HG02678 (cell line): Measurements from ENCODE around the gene DPY19L1.
"Not testable (repeated sequence)": the region's sequence is repeated elsewhere in the genome, so short reads cannot be mapped to it uniquely, and the experiment has no call there.

Source experiments
- ATAC-seq: cut with Tn5 transposase; IDR thresholded peaks from one replicate; pipeline ENCODE4 v1.9.1; 2021; ENCODE audit warnings: mild to moderate bottlenecking, moderate library complexity; ENCODE audit not compliant: unreplicated experiment

Gene DPY19L1

DNA sequence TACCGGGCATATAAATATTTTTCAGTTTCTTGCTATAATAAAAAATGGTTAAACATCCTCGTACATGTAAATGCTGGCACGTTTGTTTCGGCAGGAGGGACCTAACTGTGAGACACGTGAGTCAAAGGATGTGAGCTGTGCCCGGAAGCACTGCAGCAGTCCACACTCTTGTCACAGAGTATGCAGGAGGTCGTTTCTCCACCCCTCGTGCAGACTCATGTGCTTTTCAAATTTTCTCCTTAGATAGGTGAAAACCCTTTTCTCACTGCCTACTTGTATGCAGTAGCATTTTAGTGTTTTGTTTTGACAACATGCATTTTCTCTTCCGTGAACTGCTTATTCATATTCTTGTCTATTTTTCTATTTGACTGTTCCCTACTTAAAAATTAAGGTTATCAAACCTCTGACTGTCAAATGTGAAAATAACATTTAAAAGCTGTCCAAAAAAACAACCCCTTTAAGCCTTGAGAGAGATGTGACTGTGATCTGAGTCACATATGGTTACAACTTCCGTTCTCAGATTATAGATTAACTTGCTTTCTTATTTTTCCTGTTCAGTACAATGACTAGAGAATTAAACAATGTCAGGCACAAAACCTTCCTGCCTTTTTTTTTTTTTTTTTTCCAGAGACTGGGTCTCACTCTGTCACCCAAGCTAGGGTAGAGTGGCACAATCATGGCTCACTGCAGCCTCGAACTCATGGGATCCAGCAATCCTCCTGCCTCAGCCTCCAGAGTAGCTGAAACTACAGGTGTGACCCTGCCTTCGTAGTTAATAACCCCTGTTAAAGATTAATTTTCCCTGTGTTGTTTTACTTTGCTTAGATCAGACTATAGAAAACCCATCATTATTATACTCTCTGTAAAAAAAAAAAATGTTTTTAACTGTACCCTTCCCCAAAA is 45.1 kb downstream of the DPY19L1 start:
- ATAC-seq = peak; percentile 77

DNA sequence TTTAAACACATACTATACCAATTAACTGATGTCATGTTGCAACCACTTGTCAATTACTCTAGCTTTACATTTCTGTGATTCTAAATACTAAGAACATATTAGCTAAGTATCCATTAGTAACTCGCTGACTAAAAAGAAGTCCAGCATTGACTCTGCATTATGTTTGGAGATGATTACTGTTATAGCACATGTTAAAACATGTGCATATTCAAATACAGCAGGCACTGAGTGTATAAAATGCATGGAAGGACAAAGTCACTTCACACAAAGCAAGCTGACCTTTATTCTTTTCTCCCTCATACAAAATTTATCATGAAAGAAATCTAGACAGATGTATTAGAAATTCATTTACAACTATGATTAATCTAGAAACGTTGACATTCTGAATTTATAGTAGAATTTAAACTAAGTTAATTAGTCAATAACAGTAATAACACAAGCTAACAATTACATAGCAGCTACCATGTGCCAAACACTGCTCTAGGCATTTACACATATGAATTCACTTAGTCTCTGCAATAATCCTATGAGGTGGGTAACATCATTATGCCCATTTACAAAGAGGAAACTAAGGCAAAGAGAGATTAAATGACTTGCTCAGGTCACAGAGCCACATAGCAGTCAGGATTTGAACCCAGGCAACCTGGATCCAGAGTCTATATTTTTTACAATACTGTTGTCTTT is 48.7 kb downstream of the DPY19L1 start:
- not testable (repeated sequence) for ATAC-seq

DNA sequence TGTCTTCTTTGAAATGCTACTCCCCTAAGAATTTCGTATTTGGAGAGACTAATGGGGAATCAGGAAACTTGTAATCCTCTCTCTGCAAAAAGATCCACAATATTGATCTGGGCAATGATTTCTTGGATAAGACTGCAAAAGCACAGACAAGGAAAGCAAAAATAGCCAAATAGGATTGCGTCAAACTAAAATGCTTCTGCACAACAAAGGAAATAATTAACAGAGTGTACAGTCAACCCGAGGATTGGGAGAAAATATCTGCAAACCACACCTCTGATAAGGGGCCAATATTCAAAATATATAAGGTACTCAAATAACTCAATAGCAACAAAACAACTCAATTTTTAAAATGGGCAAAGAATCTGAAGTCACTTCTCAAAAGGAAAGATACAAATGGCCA is 52.1 kb downstream of the DPY19L1 start:
- not testable (repeated sequence) for ATAC-seq

DNA sequence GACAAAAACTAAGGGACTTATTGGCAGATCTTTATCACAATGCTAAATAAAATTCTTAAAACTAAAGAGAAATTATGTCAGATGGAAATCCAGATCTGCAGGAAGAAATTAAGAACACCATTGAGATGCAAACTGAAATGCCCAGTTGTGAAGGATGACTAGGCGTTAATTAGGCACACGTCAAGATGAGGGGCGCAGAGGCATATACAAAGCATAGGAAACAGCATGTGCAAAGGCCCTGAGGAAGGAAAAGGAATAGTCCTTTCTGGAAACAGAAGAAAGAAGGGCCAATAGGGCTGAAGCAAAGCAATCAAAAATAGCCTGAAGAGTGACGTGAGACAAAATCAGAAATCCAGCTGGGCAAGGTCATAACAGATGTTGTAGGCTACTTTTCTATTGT is 53.1 kb downstream of the DPY19L1 start:
- not testable (repeated sequence) for ATAC-seq

DNA sequence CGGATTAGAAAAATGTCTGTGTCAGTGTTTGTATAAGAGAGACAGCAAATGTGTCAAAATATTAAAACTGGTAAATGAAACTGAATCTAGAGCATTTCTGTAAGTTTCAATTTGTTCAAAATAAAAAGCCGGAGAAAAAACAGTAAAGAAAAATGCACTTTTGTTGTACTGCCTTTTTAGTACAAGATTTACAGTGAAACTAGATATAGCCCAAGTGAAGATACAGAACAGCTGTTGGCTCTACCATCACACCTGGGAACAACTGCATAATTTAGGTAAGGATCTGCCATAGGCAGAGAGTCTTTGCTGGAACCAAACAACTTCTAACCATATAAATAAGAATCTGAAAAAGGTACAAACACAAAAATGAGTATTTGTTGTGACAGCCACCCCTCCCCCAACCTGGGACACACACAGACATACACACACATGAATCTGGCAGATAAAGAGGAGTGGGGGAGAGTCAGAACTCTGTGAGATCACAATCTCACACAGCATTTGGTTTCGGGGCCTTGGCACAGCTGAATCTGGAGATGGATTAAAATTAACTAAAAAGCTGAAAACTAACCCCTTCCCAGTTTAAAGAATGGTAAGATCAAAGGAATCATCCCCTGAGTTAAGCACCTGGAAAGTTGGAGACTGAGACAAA is 54.8 kb downstream of the DPY19L1 start:
- peak; percentile 61 for ATAC-seq

DNA sequence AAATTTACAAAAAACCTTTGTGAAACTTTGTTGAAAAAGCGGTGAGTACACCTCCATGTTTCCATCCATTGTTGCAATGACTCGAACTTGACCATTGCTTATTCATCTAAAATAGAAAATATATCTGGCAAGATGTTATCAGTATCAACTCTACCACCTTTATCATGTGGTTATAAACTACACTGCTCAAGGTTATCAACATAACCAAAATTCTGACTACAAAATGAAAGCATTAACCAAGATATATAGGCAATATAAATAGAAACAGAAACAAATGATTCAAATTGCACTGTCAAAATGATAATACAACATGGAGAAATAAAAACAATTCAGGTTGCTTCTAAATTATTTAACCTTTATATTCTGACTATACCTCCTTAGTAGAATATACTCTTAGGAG is 58.2 kb downstream of the DPY19L1 start:
- ATAC-seq = not testable (repeated sequence)

DNA sequence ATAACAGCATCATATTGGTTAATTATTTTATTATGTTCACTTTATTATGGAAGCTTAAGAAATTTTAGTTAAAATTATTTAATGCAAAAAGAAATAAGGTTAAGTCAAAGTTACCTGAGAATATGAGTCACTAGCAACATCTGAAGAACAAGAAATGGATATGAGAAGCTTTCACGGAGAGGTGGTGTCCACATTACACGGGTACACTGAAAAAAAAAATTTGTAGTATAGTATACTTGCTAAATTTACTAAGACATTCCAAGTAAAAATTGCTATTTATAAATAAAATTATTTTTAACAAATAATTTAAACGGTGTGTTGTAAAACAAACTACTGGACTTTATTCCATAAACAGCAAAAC is 63.9 kb downstream of the DPY19L1 start:
- ATAC-seq = no peak

DNA sequence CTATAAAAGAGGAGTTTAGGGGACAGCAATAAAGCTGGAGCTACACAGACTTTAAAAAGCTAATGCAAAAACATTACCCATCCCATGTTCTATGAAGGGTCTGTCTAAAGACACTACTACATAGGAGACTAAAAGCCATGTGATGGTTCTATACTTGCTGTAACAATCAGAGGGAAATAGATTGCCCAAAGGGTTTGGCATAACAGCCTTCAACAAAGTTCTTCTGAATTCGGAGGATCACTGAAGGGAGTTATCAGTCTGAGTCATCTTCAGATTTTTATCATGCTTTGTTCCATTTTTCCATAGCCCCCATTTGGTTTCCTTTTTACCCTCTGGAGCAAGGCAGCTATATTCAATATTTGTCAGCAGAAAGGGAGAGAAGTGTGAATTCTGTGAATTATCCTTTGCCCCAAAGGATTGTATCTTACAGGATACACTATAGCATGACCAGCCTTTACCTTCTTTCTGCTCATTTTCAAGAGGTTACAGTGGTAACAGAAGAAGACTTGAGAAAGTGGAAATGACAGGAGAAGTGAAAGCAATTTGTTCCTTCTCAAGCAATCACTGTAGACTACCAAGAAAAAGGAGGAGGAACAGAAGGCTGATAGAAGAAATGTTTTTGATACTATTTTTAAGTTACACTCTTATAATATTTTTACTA is 64.4 kb downstream of the DPY19L1 start:
- peak; percentile 81 for ATAC-seq

DNA sequence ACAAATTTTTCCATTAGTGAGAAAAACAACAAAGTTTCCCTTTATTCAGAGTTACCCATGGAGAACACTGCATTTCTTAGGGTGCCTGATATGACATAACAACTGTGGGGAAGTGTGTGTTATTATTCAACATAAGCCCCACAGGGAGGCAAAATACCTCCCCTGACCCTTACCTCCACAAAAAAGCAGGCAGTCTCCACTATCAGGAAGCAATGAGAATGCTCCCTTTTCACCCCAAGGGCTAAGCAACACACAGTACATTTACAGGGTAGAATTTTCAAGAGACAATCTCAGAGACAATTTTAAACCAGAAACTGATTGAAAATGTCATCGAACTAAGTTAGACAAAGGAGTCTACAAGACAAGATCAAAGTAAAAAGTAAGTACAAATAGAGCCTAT is 69.5 kb downstream of the DPY19L1 start:
- not testable (repeated sequence) for ATAC-seq

DNA sequence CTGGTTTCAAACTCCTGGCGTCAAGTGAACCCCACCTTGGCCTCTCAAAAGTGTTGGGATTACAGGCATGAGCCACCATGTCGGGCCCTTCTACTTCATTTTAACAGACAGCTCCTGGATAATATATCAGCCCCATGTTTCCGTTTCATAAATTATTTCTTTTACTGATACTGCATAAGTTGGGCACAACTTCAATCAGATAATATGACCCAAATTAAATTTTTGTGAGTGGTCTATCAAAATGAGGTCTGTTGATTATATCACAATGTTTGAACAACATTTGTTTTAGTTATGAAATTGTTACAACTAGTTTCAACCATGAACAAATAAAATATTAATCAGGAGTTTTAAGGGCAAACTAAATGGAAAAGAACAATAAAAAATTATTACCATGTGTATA is 70.8 kb downstream of the DPY19L1 start:
- ATAC-seq = not testable (repeated sequence)

DNA sequence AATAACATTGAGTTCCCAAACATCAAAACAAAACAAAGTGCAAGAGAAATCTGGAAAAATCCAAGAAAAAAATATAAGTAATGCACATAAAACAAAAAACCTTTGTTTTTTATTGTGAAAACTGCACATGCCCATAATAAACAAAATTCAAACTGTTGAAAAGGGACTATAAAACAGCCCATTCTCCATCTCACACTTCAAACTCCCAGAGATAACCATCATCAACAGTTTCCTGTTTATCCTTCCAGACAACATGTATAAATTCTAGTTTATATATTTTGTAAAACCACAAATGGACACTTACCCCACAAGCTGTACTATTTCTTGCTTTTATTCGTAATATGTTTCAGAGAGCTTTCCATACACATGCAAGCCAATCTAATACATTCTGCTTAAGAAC is 79.3 kb downstream of the DPY19L1 start:
- ATAC-seq = no peak

DNA sequence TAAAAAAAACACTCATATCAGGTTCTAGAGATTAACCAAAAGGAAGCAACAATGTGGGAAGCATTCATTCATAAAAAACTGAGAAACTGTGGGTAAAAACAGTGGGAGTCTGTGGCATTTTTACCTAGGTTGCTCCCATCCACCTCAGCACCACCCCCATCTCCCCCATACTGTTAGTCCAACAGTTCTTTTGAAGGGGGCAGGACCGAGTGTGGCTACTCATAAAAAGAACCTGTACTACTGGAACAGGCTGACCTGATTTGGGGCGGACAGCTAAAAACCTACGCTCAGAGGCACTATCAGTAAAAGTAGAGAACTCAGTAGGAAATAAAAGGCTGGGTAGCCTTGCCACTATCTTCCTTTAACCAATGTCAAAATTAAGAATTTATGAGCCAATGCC is 84.5 kb downstream of the DPY19L1 start:
- ATAC-seq = no peak

DNA sequence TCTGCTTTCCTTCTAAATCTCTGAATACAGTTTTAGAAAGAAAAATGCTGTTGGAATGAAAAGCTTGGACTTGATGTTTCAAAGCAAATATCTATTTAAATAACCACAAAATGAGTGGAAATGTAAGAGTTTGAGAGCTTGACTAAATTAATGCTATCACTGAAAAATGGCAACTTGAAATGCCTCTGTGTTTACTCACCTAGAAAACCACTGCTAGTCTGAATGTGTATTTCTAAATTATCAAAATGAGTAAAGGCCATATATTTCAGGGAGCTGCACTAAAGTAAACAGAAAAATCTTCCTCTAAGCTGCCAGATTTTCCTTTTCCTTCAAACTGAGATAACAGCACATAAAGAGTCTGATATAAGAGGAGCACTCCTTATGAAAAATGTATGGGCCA is 87.9 kb downstream of the DPY19L1 start:
- ATAC-seq = no peak

DNA sequence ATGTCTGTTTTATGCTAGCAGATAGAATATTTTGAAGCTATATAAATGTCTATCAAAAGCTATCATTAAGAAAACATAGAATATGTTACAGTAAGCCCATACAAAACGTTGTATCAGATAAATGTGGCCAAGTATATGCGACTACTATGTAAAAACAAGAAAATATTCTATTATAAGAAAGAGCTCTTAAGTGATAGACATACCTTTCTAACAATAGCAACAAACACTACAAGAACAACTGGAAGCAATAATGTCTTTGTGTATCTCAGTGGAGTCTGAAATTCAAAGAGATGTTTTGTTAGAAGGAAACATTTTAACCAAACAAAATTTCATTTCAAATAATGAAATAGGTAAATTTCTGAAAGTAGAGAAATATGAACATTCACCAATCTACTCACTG is 89.9 kb downstream of the DPY19L1 start:
- ATAC-seq = not testable (repeated sequence)

DNA sequence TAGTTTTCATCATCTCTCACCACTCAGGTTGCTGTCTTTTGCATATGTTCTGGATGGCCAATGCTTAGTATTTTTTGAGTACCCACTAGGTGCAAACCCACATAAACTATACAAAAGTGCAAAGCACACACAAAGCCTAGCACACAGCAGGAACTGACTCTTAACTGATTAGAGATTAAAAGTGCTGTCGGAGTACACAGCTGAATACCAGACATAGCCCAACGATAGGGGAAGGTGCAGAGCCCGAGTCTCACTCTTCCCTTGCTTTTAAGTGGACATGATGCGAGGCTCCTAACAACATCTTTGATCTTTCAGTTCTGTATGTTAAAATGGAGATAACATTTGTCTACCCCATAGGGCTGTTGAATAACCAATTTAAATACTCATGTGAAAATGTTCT is 90.8 kb downstream of the DPY19L1 start:
- ATAC-seq = no peak

DNA sequence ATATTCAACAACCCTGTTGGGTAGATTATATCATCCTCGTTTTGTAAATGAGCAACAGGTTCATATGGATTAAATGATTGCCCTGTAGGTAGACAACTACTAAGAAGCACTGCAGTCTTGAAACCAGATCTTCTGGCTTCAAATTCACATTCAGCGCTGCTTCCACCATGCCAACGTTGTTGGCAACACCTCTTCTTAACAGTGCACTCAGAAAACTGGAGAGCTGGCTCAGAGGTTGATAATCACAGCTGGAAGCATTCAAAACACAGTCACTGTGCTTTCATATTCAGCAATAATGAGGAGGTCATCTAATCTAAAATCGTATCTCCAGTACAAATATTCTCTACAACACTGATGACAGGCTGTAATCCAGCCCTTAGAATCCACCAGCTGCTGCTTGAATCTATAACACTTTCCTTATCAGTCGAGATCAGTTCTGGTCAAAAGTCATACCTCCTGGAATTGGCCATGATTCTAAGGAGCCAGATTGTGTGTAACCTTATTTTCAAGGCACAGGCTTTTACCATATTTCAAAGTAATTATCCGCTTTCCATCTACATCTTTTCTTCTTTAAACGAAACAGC is 91.3 kb downstream of the DPY19L1 start:
- ATAC-seq = not testable (repeated sequence)

DNA sequence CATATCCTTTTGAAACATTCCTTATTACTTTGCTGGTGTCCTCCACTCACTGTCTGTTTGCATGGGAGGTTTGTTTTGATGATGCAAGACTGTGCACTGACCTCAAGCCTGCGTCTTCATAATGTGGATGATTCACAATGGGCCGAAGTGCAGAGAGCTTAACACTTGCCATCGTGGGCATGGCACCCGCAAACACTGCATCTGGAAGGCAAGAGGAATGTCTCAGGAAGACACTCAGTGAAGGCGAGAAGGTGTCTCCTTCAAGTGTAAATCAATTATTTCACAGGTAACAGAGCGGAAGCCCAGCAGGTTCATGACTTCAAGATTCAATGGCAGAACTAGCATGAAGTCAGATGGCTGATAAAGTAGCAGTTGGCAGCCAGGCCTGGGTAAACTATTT is 98.1 kb downstream of the DPY19L1 start:
- no peak for ATAC-seq

DNA sequence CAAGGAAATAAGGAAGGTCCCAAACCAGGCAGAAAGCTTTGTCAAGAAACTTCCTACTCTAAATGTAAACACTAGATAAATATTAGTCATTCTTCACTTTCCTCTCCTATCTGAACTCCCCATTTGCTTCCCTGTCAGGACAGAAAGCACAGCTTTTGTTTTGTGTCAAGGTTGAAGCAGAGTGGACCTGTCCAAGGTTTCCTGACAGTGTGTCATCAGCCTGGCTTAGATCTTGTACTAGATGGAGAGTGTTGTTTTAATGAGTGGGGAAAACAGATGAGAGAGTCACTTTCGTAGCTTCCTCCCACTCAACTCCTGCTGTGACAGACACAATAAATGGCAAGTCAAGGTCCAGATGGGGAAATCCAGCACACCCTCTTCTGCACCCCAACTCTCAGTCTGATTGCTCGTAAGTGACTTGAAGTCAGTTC is 101.5 kb downstream of the DPY19L1 start:
- not testable (repeated sequence) for ATAC-seq

DNA sequence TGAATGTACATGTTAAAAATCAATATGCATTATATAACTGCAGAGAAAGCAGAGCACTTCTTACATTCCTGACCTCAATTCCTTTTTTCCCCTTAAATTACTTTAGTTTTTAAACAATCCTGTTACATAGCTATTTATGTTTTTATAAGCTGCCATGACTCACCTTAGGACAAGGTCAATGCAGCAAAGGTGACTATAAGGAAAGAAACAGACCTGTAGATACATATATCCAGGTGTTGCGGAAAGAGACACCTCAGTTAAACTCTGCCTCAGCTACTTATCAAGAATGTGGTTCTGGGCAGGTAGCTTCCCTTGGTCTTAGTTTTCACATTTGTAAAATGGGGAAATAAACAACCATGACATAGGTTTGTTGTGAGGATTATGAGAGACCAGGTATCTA is 105.5 kb downstream of the DPY19L1 start:
- no peak for ATAC-seq

DNA sequence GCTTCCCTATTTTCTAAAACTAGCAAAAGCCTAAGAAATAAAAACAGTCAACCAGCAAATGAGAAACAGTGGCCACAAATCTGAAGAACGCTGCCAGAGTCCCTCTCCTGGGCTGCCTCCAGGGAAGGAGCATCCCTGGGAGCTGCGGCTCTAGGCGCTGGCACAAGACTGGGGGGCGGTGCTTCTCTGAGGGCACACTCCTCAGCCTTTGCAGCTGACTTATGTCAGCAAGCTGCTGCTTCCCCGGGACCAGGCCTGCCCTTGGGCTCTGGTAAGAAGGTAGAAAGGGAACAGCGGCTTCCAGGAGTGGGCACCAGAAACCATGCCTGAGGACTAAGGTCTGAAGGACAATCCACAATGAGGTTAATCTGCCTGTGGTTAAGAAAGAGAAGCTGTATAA is 107.5 kb downstream of the DPY19L1 start:
- ATAC-seq = not testable (repeated sequence)

DNA sequence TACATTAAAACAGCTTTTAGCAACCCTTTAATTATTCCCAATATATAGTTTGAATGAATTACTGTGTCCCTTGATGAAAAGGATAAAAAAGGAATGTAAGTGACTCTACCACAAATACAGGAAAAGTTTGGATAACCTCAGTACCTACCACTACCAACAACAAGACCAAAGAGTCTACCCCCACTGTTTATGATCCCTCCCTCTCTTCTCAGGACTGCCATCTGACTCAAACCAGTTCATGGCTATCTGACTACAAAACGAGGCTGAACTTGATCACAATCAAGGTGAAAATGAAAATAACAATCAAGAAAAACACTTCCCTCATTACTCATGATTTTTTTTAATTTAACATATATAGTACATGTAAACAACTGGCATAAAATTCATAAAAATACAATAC is 108.7 kb downstream of the DPY19L1 start:
- ATAC-seq = no peak
